ENCODE data around the gene IFT74.

DNA sequence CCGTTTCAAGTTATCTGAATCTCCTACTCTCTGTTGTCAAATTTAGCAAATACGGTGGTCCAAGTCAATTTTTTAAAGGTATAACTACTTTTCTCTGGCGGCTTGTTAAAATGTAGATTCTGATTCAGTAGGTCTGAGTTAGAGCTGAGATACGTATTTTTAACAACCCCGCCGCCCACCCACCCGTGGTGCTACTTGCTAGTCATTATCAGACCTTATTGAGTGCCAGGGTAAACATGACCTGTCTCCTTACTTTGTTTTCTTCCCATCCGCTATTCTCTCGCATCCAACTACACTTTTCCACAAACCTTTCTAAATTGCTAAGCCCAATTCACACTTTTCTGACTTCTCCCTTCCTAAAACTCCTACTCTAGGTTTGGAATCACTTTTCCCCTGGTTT is 8.5 kb upstream of the IFT74 start:
- TF ChIP-seq SETDB1 (IDR thresholded peaks at IDR 0.05; ENCODE audit: insufficient read length, low read length): no peak
- no peak for TF ChIP-seq OSR2 (tag by site-specific recombination; IDR thresholded peaks at IDR 0.05)
- TF ChIP-seq ZBTB7A (tag by site-specific recombination; IDR thresholded peaks at IDR 0.05; ENCODE audit: low read depth): no peak
- TF ChIP-seq, protein P1, sequence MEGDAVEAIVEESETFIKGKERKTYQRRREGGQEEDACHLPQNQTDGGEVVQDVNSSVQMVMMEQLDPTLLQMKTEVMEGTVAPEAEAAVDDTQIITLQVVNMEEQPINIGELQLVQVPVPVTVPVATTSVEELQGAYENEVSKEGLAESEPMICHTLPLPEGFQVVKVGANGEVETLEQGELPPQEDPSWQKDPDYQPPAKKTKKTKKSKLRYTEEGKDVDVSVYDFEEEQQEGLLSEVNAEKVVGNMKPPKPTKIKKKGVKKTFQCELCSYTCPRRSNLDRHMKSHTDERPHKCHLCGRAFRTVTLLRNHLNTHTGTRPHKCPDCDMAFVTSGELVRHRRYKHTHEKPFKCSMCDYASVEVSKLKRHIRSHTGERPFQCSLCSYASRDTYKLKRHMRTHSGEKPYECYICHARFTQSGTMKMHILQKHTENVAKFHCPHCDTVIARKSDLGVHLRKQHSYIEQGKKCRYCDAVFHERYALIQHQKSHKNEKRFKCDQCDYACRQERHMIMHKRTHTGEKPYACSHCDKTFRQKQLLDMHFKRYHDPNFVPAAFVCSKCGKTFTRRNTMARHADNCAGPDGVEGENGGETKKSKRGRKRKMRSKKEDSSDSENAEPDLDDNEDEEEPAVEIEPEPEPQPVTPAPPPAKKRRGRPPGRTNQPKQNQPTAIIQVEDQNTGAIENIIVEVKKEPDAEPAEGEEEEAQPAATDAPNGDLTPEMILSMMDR (tag by site-specific recombination; IDR thresholded peaks at IDR 0.05): no peak
- TF ChIP-seq, protein P2, sequence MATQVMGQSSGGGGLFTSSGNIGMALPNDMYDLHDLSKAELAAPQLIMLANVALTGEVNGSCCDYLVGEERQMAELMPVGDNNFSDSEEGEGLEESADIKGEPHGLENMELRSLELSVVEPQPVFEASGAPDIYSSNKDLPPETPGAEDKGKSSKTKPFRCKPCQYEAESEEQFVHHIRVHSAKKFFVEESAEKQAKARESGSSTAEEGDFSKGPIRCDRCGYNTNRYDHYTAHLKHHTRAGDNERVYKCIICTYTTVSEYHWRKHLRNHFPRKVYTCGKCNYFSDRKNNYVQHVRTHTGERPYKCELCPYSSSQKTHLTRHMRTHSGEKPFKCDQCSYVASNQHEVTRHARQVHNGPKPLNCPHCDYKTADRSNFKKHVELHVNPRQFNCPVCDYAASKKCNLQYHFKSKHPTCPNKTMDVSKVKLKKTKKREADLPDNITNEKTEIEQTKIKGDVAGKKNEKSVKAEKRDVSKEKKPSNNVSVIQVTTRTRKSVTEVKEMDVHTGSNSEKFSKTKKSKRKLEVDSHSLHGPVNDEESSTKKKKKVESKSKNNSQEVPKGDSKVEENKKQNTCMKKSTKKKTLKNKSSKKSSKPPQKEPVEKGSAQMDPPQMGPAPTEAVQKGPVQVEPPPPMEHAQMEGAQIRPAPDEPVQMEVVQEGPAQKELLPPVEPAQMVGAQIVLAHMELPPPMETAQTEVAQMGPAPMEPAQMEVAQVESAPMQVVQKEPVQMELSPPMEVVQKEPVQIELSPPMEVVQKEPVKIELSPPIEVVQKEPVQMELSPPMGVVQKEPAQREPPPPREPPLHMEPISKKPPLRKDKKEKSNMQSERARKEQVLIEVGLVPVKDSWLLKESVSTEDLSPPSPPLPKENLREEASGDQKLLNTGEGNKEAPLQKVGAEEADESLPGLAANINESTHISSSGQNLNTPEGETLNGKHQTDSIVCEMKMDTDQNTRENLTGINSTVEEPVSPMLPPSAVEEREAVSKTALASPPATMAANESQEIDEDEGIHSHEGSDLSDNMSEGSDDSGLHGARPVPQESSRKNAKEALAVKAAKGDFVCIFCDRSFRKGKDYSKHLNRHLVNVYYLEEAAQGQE (tag by site-specific recombination; IDR thresholded peaks at IDR 0.05): no peak
- TF ChIP-seq, protein P3, sequence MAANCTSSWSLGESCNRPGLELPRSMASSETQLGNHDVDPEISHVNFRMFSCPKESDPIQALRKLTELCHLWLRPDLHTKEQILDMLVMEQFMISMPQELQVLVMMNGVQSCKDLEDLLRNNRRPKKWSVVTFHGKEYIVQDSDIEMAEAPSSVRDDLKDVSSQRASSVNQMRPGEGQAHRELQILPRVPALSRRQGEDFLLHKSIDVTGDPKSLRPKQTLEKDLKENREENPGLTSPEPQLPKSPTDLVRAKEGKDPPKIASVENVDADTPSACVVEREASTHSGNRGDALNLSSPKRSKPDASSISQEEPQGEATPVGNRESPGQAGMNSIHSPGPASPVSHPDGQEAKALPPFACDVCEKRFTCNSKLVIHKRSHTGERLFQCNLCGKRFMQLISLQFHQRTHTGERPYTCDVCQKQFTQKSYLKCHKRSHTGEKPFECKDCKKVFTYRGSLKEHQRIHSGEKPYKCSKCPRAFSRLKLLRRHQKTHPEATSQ (tag by site-specific recombination; IDR thresholded peaks at IDR 0.05): no peak
- TF ChIP-seq ZBTB48 (tag by site-specific recombination; IDR thresholded peaks at IDR 0.05): no peak
- TF ChIP-seq, protein P4, sequence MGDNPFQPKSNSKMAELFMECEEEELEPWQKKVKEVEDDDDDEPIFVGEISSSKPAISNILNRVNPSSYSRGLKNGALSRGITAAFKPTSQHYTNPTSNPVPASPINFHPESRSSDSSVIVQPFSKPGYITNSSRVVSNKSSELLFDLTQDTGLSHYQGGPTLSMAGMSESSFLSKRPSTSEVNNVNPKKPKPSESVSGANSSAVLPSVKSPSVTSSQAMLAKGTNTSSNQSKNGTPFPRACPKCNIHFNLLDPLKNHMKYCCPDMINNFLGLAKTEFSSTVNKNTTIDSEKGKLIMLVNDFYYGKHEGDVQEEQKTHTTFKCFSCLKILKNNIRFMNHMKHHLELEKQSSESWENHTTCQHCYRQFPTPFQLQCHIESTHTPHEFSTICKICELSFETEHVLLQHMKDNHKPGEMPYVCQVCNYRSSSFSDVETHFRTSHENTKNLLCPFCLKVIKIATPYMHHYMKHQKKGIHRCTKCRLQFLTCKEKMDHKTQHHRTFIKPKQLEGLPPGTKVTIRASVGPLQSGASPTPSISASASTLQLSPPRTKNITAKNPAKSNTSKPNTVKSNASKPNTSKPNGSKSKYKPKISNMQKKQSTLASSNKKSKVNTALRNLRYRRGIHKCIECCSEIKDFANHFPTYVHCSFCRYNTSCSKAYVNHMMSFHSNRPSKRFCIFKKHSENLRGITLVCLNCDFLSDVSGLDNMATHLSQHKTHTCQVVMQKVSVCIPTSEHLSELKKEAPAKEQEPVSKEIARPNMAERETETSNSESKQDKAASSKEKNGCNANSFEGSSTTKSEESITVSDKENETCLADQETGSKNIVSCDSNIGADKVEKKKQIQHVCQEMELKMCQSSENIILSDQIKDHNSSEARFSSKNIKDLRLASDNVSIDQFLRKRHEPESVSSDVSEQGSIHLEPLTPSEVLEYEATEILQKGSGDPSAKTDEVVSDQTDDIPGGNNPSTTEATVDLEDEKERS (tag by site-specific recombination; IDR thresholded peaks at IDR 0.05): no peak

Measured in HEK293 (cell line).